Measurements from ENCODE around the gene PCGF3.

DNA sequence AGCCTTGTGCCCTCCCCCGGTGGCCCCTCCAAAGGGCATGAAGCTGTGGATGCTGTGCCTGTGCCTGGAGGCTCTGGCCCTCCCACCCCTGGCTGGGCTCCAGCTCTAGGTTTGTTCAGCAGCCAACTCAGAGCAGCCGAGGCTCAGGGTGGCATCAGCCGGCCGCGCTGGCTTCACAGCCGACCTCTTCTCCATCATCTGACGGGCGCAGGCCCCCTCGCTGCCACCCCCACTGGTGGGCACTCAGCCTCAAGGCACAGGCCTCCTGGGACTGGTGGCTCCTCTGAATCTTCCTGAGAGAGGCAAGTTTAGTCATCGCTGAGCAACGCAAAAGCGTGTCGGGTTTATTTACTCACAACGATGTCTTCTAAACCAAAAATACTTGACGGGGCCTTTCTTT, 46.0 kb downstream of the PCGF3 start:
- TF ChIP-seq, protein P1, sequence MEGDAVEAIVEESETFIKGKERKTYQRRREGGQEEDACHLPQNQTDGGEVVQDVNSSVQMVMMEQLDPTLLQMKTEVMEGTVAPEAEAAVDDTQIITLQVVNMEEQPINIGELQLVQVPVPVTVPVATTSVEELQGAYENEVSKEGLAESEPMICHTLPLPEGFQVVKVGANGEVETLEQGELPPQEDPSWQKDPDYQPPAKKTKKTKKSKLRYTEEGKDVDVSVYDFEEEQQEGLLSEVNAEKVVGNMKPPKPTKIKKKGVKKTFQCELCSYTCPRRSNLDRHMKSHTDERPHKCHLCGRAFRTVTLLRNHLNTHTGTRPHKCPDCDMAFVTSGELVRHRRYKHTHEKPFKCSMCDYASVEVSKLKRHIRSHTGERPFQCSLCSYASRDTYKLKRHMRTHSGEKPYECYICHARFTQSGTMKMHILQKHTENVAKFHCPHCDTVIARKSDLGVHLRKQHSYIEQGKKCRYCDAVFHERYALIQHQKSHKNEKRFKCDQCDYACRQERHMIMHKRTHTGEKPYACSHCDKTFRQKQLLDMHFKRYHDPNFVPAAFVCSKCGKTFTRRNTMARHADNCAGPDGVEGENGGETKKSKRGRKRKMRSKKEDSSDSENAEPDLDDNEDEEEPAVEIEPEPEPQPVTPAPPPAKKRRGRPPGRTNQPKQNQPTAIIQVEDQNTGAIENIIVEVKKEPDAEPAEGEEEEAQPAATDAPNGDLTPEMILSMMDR (tag by site-specific recombination; IDR thresholded peaks at IDR 0.05) = no peak
- TF ChIP-seq ZNF639 (tag by site-specific recombination; IDR thresholded peaks at IDR 0.05) (no peak), PBX3 (CRISPR knock-in tag; IDR thresholded peaks at IDR 0.05) (no peak), REST (tag by site-specific recombination; IDR thresholded peaks at IDR 0.05) (no peak), ZNF658 (tag by site-specific recombination; IDR thresholded peaks at IDR 0.05) (no peak), YY1 (tag by site-specific recombination; IDR thresholded peaks at IDR 0.05) (no peak), PATZ1 (tag by site-specific recombination; IDR thresholded peaks at IDR 0.05) (no peak), TCF7L2 (IDR thresholded peaks at IDR 0.05; ENCODE audit: borderline replicate concordance, low read depth, low read length) (no peak), SP2 (tag by site-specific recombination; IDR thresholded peaks at IDR 0.05) (no peak)
